ENCODE measurements around the gene DMGDH. TPM values are rescaled to one million over a fixed set of nuclear protein-coding genes. Genes with fewer than 3 reads are reported as not detected.

DMGDH gene
- total and polyA plus RNA-seq, 2 of the 4 experiments (the other 2 are of a cell fraction), result 0.18 TPM; not detected in 1

DNA sequence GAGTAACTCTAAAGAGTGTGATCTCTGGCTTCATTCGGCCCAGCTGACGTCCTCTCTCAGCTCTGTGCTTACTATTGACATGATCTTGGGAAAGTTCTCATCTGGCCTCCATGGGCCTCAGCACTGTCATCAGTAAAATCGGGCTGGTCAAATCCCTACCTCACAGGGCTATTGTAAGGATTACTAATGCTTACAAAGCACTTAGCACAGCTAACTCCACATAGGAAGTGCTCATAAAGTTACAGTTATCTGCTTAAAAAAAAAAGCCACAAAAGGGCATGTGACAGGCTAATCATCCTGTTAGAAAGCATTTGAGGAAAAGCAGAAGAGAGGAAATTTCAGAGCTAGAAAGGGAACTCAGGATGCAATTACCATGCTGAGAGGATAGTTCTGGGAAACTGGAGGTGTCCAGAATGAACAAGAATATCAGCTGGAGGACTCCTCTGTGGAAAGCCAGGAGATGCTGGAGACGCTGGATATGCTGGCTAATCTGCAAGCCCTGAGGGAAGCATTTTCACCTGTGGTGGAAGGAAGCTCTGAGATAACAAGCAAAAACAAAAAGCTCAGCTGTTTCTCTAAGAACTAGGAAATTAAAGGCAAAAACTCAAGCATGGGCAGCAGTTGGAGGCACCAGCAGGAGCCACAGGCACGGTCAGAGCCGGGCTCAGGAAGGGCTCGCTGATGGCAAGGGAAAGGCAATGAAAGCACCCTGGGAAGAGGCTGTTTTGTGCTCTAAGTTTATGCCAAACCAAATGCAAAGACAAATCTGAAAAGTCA lies 37.7 kb upstream of the DMGDH start:
- H4K91ac ChIP-seq (ENCODE audit: insufficient read depth, low read depth, low read length), result no peak overlapping the region
- no peak overlapping the region for H3K18ac ChIP-seq (ENCODE audit: low read depth, low read length)
- 0 out of 2 replicates have a peak, but pooled peaks cover 2% of the 10 kb centered on the region for H3K9me3 ChIP-seq (ENCODE audit: control insufficient read depth, insufficient read depth, low read length)
- no peaks in the 10 kb centered on the region for H3K9me1 ChIP-seq (ENCODE audit: insufficient read depth, low read length)
- no peak overlapping the region for H2AK9ac ChIP-seq (replicated peaks; ENCODE audit: low read depth, low read length, poor library complexity)
- H4K20me1 ChIP-seq (ENCODE audit: insufficient read depth, low read length), result no peaks in the 10 kb centered on the region
- H3K79me1 ChIP-seq (ENCODE audit: low read depth in 1 of 2, low read length in 2 of 2), result no peaks in the 10 kb centered on the region
- ChIA-PET POLR2A (ENCODE audit: unreplicated experiment) (no interaction called here), CTCF (interaction anchor here (0.9 to 1.3 kb wide), 2 partner anchors 15 to 82 kb away, joined by 3 to 5 read pairs; no protein-coding TSS in a partner anchor)
- H4K8ac ChIP-seq (ENCODE audit: low read depth in 2 of 2, low read length in 2 of 2), result no peak overlapping the region
- H3K23ac ChIP-seq (ENCODE audit: low read depth, low read length), result no peak overlapping the region
- DNase-seq (peak; percentile 5), ATAC-seq (ENCODE audit: low read depth) (no peak)
- intact Hi-C loops (cut with micrococcal nuclease) (no loop called here), dilution Hi-C loops (cut with HindIII; ENCODE audit: low sequenced_read_pairs, unreplicated experiment) (no loop called here), in situ Hi-C loops (cut with MboI; ENCODE audit: low sequenced_read_pairs) (no loop called here)
- no peak overlapping the region for H3K9ac ChIP-seq (ENCODE audit: low read depth, low read length)
- H3K4me3 ChIP-seq (ENCODE audit: insufficient read depth, low read depth, low read length), result no peak overlapping the region
- H3K4me2 ChIP-seq (ENCODE audit: low read depth, low read length), result no peak overlapping the region
- no peaks in the 10 kb centered on the region for H3K4me1 ChIP-seq (ENCODE audit: control insufficient read depth, insufficient read depth, low read length)
- no peak overlapping the region for H2BK5ac ChIP-seq (ENCODE audit: low read depth, low read length, poor library complexity, severe bottlenecking)
- TF ChIP-seq, protein P1, sequence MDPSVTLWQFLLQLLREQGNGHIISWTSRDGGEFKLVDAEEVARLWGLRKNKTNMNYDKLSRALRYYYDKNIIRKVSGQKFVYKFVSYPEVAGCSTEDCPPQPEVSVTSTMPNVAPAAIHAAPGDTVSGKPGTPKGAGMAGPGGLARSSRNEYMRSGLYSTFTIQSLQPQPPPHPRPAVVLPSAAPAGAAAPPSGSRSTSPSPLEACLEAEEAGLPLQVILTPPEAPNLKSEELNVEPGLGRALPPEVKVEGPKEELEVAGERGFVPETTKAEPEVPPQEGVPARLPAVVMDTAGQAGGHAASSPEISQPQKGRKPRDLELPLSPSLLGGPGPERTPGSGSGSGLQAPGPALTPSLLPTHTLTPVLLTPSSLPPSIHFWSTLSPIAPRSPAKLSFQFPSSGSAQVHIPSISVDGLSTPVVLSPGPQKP (IDR thresholded peaks at IDR 0.05; ENCODE audit: borderline replicate concordance, low read depth, low read length), result no peak
- TF ChIP-seq, protein P2, sequence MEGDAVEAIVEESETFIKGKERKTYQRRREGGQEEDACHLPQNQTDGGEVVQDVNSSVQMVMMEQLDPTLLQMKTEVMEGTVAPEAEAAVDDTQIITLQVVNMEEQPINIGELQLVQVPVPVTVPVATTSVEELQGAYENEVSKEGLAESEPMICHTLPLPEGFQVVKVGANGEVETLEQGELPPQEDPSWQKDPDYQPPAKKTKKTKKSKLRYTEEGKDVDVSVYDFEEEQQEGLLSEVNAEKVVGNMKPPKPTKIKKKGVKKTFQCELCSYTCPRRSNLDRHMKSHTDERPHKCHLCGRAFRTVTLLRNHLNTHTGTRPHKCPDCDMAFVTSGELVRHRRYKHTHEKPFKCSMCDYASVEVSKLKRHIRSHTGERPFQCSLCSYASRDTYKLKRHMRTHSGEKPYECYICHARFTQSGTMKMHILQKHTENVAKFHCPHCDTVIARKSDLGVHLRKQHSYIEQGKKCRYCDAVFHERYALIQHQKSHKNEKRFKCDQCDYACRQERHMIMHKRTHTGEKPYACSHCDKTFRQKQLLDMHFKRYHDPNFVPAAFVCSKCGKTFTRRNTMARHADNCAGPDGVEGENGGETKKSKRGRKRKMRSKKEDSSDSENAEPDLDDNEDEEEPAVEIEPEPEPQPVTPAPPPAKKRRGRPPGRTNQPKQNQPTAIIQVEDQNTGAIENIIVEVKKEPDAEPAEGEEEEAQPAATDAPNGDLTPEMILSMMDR (conservative IDR thresholded peaks at IDR 0.05; ENCODE audit: low read depth, low read length), result no peak
- TF ChIP-seq, protein P3, sequence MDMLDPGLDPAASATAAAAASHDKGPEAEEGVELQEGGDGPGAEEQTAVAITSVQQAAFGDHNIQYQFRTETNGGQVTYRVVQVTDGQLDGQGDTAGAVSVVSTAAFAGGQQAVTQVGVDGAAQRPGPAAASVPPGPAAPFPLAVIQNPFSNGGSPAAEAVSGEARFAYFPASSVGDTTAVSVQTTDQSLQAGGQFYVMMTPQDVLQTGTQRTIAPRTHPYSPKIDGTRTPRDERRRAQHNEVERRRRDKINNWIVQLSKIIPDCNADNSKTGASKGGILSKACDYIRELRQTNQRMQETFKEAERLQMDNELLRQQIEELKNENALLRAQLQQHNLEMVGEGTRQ (IDR thresholded peaks at IDR 0.05; ENCODE audit: low read depth, low read length), result no peak
- TF ChIP-seq MAFK (IDR thresholded peaks at IDR 0.05; ENCODE audit: low read depth, low read length) (no peak), CEBPB (IDR thresholded peaks at IDR 0.05; ENCODE audit: low read depth, low read length) (no peak), RCOR1 (IDR thresholded peaks at IDR 0.05; ENCODE audit: insufficient replicate concordance, low read length) (no peak), MXI1 (IDR thresholded peaks at IDR 0.05; ENCODE audit: borderline replicate concordance, low read depth, low read length) (no peak), MAZ (IDR thresholded peaks at IDR 0.05; ENCODE audit: borderline replicate concordance, low read depth, low read length) (no peak), BHLHE40 (IDR thresholded peaks at IDR 0.05; ENCODE audit: low read depth, low read length) (no peak), SMC3 (IDR thresholded peaks at IDR 0.05; ENCODE audit: low read depth, low read length) (no peak), RFX5 (IDR thresholded peaks at IDR 0.05; ENCODE audit: low read depth, low read length) (no peak), FOS (IDR thresholded peaks at IDR 0.05; ENCODE audit: low read depth, low read length) (no peak), CHD1 (IDR thresholded peaks at IDR 0.05; ENCODE audit: low read depth, low read length) (no peak)
- 56% methylated on average over 3 of the region's 7 CpGs; no CpG with 5 or more reads in 1 of the 2 experiments for WGBS, 2 experiments (ENCODE audit: extremely low coverage in 2 of 2, insufficient read length in 1 of 2)
- H3K36me3 ChIP-seq (ENCODE audit: control insufficient read depth, insufficient read depth, low read length), result no peaks in the 10 kb centered on the region
- H3K27ac ChIP-seq (ENCODE audit: insufficient read depth, low read length), result no peak overlapping the region
- no peak overlapping the region for H2AK5ac ChIP-seq (ENCODE audit: low read depth, low read length)
- no TSS peak for BruUV-seq (replicated peaks)
- no peak overlapping the region for H2BK20ac ChIP-seq (ENCODE audit: low read depth, low read length)
- H2BK120ac ChIP-seq (ENCODE audit: low read depth, low read length), result no peak overlapping the region
- H4K5ac ChIP-seq (ENCODE audit: low read depth, low read length), result no peak overlapping the region
- H3K4ac ChIP-seq (ENCODE audit: low read depth, low read length), result no peak overlapping the region
- no peak overlapping the region for H3K14ac ChIP-seq (replicated peaks; ENCODE audit: low read depth, low read length)
- H3K56ac ChIP-seq (ENCODE audit: extremely low read depth, insufficient read depth, low read length), result no peak overlapping the region
- peaks cover 50% of the 10 kb centered on the region for H3K27me3 ChIP-seq (ENCODE audit: control insufficient read depth, insufficient read depth, low read length)
- no peak overlapping the region for H2BK15ac ChIP-seq (ENCODE audit: low read depth, low read length)
- H2AFZ ChIP-seq (replicated peaks; ENCODE audit: low read length, poor library complexity), result no peak overlapping the region
